ENCODE results near the gene KRT85. TPM values are rescaled to one million over a fixed set of nuclear protein-coding genes. Genes with fewer than 3 reads are reported as not detected.

Gene KRT85
- total and polyA plus RNA-seq, 2 donors from 2014 or later, result 0.58 TPM; not detected in 1

Other genes starting within 250 kb of the KRT85 start
- 12.3 TPM for gene KRT80, start 175.5 kb downstream of the KRT85 start, total RNA-seq
- gene KRT80, start 175.5 kb downstream of the KRT85 start, polyA plus RNA-seq (ENCODE audit: insufficient read depth, low read depth, low replicate concordance), result 1.0 TPM
- 1,490 TPM for gene KRT7, start 134.2 kb downstream of the KRT85 start, total RNA-seq
- 173 TPM for gene KRT7, start 134.2 kb downstream of the KRT85 start, polyA plus RNA-seq (ENCODE audit: insufficient read depth, low read depth, low replicate concordance)
- gene KRT86, start 92.8 kb downstream of the KRT85 start, total RNA-seq, result 1.3 TPM
- not detected for gene KRT86, start 92.8 kb downstream of the KRT85 start, polyA plus RNA-seq (ENCODE audit: insufficient read depth, low read depth, low replicate concordance)
- not detected for gene KRT81, start 75.9 kb downstream of the KRT85 start, total RNA-seq
- gene KRT81, start 75.9 kb downstream of the KRT85 start, polyA plus RNA-seq (ENCODE audit: insufficient read depth, low read depth, low replicate concordance), result not detected
- not detected for gene KRT83, start 46.1 kb downstream of the KRT85 start, total RNA-seq
- not detected for gene KRT83, start 46.1 kb downstream of the KRT85 start, polyA plus RNA-seq (ENCODE audit: insufficient read depth, low read depth, low replicate concordance)
- gene KRT84, start 18.2 kb upstream of the KRT85 start, total RNA-seq, result not detected
- gene KRT84, start 18.2 kb upstream of the KRT85 start, polyA plus RNA-seq (ENCODE audit: insufficient read depth, low read depth, low replicate concordance), result not detected
- not detected for gene KRT82, start 38.9 kb upstream of the KRT85 start, total RNA-seq
- not detected for gene KRT82, start 38.9 kb upstream of the KRT85 start, polyA plus RNA-seq (ENCODE audit: insufficient read depth, low read depth, low replicate concordance)
- not detected for gene KRT75, start 66.9 kb upstream of the KRT85 start, total RNA-seq
- not detected for gene KRT75, start 66.9 kb upstream of the KRT85 start, polyA plus RNA-seq (ENCODE audit: insufficient read depth, low read depth, low replicate concordance)
- gene KRT6B, start 84.7 kb upstream of the KRT85 start, total RNA-seq, result not detected
- not detected for gene KRT6B, start 84.7 kb upstream of the KRT85 start, polyA plus RNA-seq (ENCODE audit: insufficient read depth, low read depth, low replicate concordance)
- not detected for gene KRT6C, start 106.3 kb upstream of the KRT85 start, total RNA-seq
- gene KRT6C, start 106.3 kb upstream of the KRT85 start, polyA plus RNA-seq (ENCODE audit: insufficient read depth, low read depth, low replicate concordance), result not detected
- gene KRT6A, start 125.8 kb upstream of the KRT85 start, total RNA-seq, result not detected
- not detected for gene KRT6A, start 125.8 kb upstream of the KRT85 start, polyA plus RNA-seq (ENCODE audit: insufficient read depth, low read depth, low replicate concordance)
- gene KRT5, start 152.9 kb upstream of the KRT85 start, total RNA-seq, result 0.69 TPM
- not detected for gene KRT5, start 152.9 kb upstream of the KRT85 start, polyA plus RNA-seq (ENCODE audit: insufficient read depth, low read depth, low replicate concordance)
- gene KRT71, start 185.7 kb upstream of the KRT85 start, total RNA-seq, result not detected
- not detected for gene KRT71, start 185.7 kb upstream of the KRT85 start, polyA plus RNA-seq (ENCODE audit: insufficient read depth, low read depth, low replicate concordance)
- not detected for gene KRT74, start 206.4 kb upstream of the KRT85 start, total RNA-seq
- gene KRT74, start 206.4 kb upstream of the KRT85 start, polyA plus RNA-seq (ENCODE audit: insufficient read depth, low read depth, low replicate concordance), result not detected
- not detected for gene KRT72, start 234.0 kb upstream of the KRT85 start, total RNA-seq
- not detected for gene KRT72, start 234.0 kb upstream of the KRT85 start, polyA plus RNA-seq (ENCODE audit: insufficient read depth, low read depth, low replicate concordance)

Data from kidney (tissue), 2 donors.